ENCODE data around the gene RAB27A. TPM values are rescaled to one million over a fixed set of nuclear protein-coding genes. Genes with fewer than 3 reads are reported as not detected.
"Not testable (repeated sequence)": the region's sequence is repeated elsewhere in the genome, so short reads cannot be mapped to it uniquely, and the experiment has no call there.

Gene RAB27A
- total RNA-seq, 2 experiments from 2014 or later: 136 to 149 TPM

DNA sequence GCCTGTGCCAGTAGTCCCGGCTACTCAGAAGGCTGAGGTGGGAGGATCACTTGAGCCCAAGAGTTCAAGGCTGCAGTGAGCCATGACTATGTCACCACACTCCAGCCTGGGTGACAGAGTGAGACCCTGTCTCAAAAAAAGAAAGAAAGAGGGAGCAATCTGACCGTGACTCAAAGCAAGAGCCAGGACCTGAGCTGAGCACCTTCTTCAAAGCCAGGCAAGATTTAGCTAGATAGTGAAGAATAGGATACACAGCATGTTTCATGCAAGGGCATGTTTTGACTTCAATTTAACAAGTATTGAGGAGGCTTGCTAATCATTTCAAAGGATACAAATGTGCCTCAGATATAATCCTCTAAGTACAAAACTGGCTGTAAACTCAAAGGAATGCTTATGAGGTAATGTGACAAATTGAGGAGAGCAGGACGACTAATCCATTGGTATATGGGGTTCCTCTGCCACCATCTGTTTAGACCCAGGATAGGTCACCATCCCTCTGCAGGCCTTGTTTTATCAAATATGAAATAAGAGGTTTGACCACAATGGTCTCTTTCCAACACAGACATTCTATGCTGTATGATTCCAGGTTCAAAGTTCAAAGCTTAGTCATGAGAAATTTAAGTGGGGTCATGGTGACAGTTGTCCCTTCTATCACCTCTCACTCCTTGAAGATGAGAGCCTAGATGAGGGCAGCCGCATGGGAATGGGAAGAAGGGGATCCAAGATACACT, 33.2 kb downstream of the RAB27A start:
- peak; percentile 44 for DNase-seq
- ATAC-seq: peak; percentile 27
- Mint-ChIP-seq H3K4me1 (peaks cover 80% of the 10 kb centered on the region), H3K36me3 (peaks cover 55% of the 10 kb centered on the region), H3K27me3 (no peaks in the 10 kb centered on the region), H3K4me3 (peak overlapping the region; percentile 81), H3K27ac (peak overlapping the region; percentile 91), H3K9me3 (ENCODE audit: low read depth) (no peaks in the 10 kb centered on the region)
- CTCF ChIA-PET: interaction anchor here (0.8 to 1.8 kb wide), 8 partner anchors 11 to 37 kb away, joined by 3 to 10 read pairs (median 4); no protein-coding TSS in a partner anchor

DNA sequence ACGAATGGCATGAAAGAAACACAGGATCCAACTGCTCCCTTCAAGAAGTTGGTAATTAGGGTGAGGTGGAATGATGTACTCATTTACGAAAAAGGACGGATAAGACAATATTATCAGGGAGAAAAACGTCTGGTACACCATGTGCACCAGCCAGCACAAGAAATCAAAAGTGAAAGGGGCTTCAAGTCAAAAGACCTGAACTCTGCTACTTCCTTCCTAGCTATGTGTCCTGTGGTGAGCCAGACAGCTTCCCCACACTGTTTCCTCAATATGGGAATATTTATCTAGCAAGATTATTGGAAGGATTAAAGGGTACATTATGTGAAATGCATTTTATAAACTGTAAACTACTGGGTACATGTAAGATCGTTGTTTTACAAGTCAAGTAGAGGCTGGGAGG, 33.9 kb downstream of the RAB27A start:
- Mint-ChIP-seq H3K4me3 (peak overlapping the region; percentile 81), H3K27ac (peak overlapping the region; percentile 91), H3K27me3 (no peaks in the 10 kb centered on the region), H3K9me3 (ENCODE audit: low read depth) (no peaks in the 10 kb centered on the region), H3K4me1 (peaks cover 84% of the 10 kb centered on the region), H3K36me3 (peaks cover 54% of the 10 kb centered on the region)
- ATAC-seq (peak; percentile 66), DNase-seq (peak; percentile 56)
- CTCF ChIA-PET: interaction anchor here (0.8 to 1.8 kb wide), 7 partner anchors 12 to 27 kb away, joined by 3 to 10 read pairs (median 4); no protein-coding TSS in a partner anchor

DNA sequence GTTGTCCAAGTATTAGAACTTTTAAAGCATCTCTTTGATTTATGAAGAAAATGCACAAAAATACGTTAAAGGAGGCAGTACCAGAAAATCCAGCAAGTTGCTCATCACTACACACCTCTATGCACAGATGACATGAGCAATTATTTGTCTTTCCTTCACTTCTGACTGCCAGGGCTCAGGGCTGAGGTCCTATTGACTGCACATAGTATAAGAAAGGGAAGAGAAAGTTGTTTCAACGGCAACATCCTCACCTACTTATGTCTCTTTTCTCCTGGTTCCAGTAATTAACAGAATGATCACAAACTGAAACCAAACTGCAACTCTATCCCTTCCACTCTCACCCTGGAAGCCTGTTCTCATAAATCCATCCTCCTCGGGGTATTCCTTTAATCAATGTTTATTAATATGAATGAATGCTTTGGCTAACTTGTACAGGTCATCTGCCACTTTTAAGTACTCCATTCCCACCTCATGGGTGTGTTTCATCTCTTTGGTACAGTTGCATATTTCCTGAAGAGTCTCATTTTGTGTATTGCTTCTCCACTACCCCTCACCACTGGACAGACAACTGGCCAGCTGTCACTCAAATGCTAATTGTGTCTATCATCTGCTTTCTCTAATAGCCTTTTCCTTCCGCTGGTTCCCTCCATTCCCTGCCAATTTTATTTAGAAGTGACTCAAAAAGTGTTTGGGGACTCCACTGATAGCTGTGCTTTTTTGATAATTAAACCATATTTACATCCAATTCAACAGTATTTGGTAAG, 34.5 kb downstream of the RAB27A start:
- Mint-ChIP-seq H3K36me3 (peaks cover 51% of the 10 kb centered on the region), H3K4me3 (peak overlapping the region; percentile 81), H3K27ac (peak overlapping the region; percentile 91), H3K9me3 (ENCODE audit: low read depth) (no peaks in the 10 kb centered on the region), H3K4me1 (peaks cover 85% of the 10 kb centered on the region), H3K27me3 (no peaks in the 10 kb centered on the region)
- peak; percentile 32 for ATAC-seq
- no peak for DNase-seq
- CTCF ChIA-PET: interaction anchor here (0.8 to 1.6 kb wide), 5 partner anchors 12 to 27 kb away, joined by 3 to 10 read pairs (median 4); no protein-coding TSS in a partner anchor

DNA sequence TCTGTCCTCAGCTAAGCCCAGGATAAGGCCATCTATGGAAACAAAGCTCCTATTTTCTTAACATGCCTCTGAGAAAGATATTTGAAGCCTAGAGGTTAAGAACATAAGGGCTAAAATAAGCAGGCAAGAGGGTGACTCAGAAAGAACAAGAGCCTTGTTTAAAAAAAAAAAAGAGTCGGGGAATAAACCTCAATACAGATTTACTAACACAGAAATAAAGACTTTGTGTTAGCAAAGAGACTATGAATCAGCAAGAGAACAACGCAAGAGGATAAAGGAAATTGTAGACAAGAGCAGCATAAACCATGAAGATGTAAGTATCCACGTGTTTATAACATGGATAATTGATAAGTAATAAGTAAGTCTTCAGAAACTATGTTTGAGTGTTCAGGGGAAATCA, 36.0 kb downstream of the RAB27A start:
- no peak for DNase-seq
- CTCF ChIA-PET: no interaction called here
- Mint-ChIP-seq H3K9me3 (ENCODE audit: low read depth) (no peaks in the 10 kb centered on the region), H3K4me3 (peak overlapping the region; percentile 29), H3K27ac (peak overlapping the region; percentile 91), H3K36me3 (peaks cover 48% of the 10 kb centered on the region), H3K27me3 (no peaks in the 10 kb centered on the region), H3K4me1 (peaks cover 90% of the 10 kb centered on the region)
- ATAC-seq: peak; percentile 24

DNA sequence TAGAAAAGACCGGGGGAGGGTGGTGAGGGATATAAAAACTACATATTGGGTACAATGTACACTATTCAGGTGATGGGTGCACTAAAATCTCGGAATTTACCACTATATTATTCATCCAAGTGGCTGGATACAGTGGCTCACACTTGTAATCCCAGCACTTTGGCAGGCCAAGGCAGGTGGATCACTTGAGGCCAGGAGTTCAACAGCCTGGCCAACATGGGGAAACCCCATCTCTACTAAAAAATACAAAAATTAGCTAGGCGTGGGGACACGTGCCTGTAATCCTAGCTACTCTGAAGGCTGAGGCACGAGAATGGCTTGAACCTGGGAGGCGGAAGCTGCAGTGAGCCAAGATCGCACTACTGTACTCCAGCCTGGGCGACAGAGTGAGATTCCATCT, 37.4 kb downstream of the RAB27A start:
- CTCF ChIA-PET: interaction anchor here (1.0 to 3.3 kb wide), 4 partner anchors 14 to 34 kb away, joined by 3 to 12 read pairs (median 8); no protein-coding TSS in a partner anchor
- not testable (repeated sequence) for H3K4me3 Mint-ChIP-seq; H3K27me3 Mint-ChIP-seq; H3K9me3 Mint-ChIP-seq (ENCODE audit: low read depth); DNase-seq; ATAC-seq
- peaks cover 88% of the 10 kb centered on the region for H3K4me1 Mint-ChIP-seq
- peak overlapping the region; percentile 91 for H3K27ac Mint-ChIP-seq
- peaks cover 51% of the 10 kb centered on the region for H3K36me3 Mint-ChIP-seq

DNA sequence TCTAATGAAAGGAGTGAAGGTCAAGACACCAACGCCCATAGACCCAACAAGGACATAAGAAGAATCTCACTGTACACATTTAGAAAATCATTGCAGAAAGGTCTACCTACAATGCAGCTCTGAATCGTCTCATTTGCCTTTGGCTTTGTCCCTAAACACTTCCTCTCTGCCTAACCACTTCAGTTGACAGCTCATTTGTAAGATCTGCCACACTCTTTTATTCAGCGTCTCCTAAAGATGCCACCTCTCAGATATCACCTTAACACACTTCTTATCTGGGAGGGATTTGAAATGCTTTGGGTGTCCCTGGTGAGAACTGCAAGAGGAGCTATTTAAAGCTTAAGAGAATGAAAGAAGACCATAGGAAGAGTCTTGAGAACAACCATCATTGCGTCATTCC, 38.7 kb downstream of the RAB27A start:
- Mint-ChIP-seq H3K27me3 (no peaks in the 10 kb centered on the region), H3K9me3 (ENCODE audit: low read depth) (no peaks in the 10 kb centered on the region), H3K4me3 (peak overlapping the region; percentile 19), H3K4me1 (peaks cover 88% of the 10 kb centered on the region), H3K36me3 (peaks cover 52% of the 10 kb centered on the region), H3K27ac (peak overlapping the region; percentile 91)
- peak; percentile 13 for ATAC-seq
- CTCF ChIA-PET: interaction anchor here (0.9 to 3.3 kb wide), 14 partner anchors 8 to 38 kb away, joined by 3 to 12 read pairs (median 4); no protein-coding TSS in a partner anchor
- no peak for DNase-seq

DNA sequence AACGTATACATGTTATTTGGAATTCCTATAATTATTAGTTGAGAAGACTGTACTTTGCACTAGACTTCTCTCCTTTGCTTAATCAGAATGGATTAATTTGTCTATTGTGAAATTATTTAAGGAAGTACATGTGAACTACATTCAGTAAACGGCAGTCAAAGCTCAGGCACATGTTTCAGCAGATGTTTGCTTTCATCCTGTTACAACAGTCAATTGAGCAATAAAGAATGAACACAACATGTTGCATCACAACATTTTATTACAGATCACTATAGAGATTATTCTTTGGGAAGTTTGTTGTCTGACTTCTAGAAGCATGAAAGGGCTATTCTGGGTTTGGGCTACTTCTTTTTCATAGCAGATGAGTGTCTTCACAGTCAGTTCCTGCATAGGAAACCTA, 39.2 kb downstream of the RAB27A start:
- no peak for ATAC-seq
- Mint-ChIP-seq H3K36me3 (peaks cover 47% of the 10 kb centered on the region), H3K4me3 (no peak overlapping the region), H3K9me3 (ENCODE audit: low read depth) (no peaks in the 10 kb centered on the region), H3K27ac (peak overlapping the region; percentile 91), H3K27me3 (no peaks in the 10 kb centered on the region), H3K4me1 (peaks cover 84% of the 10 kb centered on the region)
- CTCF ChIA-PET: interaction anchor here (0.5 to 3.3 kb wide), 14 partner anchors 8 to 990 kb away, joined by 3 to 12 read pairs (median 4); no protein-coding TSS in a partner anchor
- DNase-seq: no peak

DNA sequence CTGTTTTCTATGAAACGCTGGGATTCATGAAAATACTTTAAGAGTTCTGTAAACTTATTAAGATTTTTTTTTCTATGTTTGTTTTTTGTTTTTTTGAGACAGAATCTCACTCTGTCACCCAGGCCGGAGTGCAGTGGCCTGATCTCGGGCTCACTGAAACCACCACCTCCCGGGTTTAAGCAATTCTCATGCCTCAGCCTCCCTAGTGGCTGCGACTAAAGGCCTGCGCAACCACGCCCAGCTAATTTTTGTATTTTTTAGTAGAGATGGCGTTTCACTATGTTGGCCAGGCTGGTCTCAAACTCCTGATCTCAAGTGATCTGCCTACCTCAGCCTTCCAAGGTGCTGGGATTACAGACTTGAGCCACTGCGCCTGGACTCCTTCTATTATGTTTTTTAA, 39.7 kb downstream of the RAB27A start:
- H3K4me1 Mint-ChIP-seq: peaks cover 83% of the 10 kb centered on the region
- CTCF ChIA-PET: interaction anchor here (0.5 to 3.3 kb wide), 9 partner anchors 14 to 990 kb away, joined by 3 to 12 read pairs (median 4); no protein-coding TSS in a partner anchor

DNA sequence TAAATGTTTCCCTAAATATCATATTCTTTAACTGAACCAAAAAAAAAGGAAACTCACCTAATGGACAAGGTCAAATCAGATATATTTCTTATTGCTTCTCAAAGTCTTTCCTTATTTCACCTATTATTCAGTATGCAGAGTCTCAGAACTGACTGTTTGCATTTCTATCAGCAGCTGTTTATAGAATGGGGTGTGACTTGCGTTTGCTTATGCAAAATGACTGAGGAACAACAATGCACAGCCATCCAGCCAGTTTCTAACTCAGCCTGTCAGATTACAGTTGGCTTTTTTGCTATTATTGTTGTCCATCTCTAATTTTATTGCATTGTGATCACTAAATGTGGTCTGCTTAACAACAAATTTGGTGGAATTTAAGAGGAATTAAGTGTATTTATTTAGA, 40.7 kb downstream of the RAB27A start:
- CTCF ChIA-PET: interaction anchor here (1.8 kb wide), 1 partner anchor 21 kb away, joined by 4 read pairs; no protein-coding TSS in a partner anchor
- no peaks in the 10 kb centered on the region for H3K27me3 Mint-ChIP-seq
- ATAC-seq (no peak), DNase-seq (no peak)
- no peaks in the 10 kb centered on the region for H3K9me3 Mint-ChIP-seq (ENCODE audit: low read depth)
- H3K36me3 Mint-ChIP-seq: peaks cover 55% of the 10 kb centered on the region
- peaks cover 87% of the 10 kb centered on the region for H3K4me1 Mint-ChIP-seq
- peak overlapping the region; percentile 13 for H3K27ac Mint-ChIP-seq
- no peak overlapping the region for H3K4me3 Mint-ChIP-seq

More for the DNA sequence above, 39.7 kb downstream of the RAB27A start:
- DNase-seq; H3K4me3 Mint-ChIP-seq; H3K27me3 Mint-ChIP-seq; ATAC-seq; H3K9me3 Mint-ChIP-seq (ENCODE audit: low read depth): not testable (repeated sequence)
- Mint-ChIP-seq H3K27ac (peak overlapping the region; percentile 70), H3K36me3 (peaks cover 47% of the 10 kb centered on the region)

DNA sequence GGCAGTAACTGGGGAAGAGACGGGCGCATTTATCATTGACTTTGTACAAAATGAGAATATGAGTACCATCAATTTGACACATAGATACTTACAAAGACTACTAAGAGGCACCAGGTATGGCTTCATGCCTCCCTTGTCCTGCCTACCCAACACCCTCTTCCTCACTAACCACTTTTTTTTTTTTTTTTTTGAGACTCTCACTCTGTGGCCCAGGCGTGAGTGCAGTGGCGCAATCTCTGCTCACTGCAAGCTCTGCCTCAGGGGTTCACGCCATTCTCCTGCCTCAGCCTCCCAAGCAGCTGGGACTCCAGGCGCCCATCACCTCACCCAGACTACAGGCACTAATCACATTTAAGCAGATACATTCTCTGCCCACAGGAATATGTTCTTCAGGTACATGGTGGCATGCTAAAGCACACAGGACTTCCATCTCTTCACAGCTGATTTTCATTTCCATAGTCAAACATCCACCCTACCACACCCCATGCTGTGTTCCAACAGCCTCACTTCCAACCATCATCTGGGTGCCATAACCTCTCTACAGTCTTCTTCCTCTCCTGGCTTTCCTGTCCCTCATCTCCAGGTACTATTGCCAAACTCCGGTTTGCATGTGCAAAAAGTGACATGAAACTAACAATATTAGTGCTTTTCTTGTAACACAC, 41.7 kb downstream of the RAB27A start:
- Mint-ChIP-seq H3K4me1 (peaks cover 91% of the 10 kb centered on the region), H3K36me3 (peaks cover 56% of the 10 kb centered on the region), H3K9me3 (ENCODE audit: low read depth) (no peaks in the 10 kb centered on the region), H3K4me3 (peak overlapping the region; percentile 11), H3K27ac (peak overlapping the region; percentile 72), H3K27me3 (no peaks in the 10 kb centered on the region)
- ATAC-seq: peak; percentile 57
- CTCF ChIA-PET: interaction anchor here (0.6 to 1.8 kb wide), 4 partner anchors 15 to 43 kb away, joined by 3 to 5 read pairs (median 4); no protein-coding TSS in a partner anchor
- peak; percentile 56 for DNase-seq

DNA sequence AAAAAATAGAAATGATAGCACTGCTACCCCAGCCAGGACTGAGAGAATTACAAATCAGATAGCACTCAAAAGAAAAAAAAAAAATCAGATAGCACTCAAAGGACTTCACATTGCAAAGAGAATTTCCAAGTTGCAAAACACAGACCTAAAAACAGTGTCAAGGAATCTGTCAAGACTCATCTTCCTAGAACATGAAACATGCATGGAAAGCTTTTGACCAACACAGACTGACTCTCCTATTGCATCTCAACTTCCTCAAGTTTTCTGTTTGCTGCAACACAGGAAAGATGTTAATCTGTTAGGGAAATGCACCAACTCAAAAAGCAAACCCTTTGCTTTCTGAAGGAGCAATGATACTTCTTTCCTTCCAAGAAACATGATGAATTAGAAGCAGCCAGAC, 42.3 kb downstream of the RAB27A start:
- H3K4me1 Mint-ChIP-seq: peaks cover 91% of the 10 kb centered on the region
- CTCF ChIA-PET: interaction anchor here (0.6 to 1.8 kb wide), 4 partner anchors 23 to 44 kb away, joined by 3 to 5 read pairs (median 4); no protein-coding TSS in a partner anchor
- H3K27ac Mint-ChIP-seq: peak overlapping the region; percentile 72
- H3K9me3 Mint-ChIP-seq (ENCODE audit: low read depth): no peaks in the 10 kb centered on the region
- no peak for DNase-seq
- no peak for ATAC-seq
- H3K36me3 Mint-ChIP-seq: peaks cover 57% of the 10 kb centered on the region
- no peaks in the 10 kb centered on the region for H3K27me3 Mint-ChIP-seq
- no peak overlapping the region for H3K4me3 Mint-ChIP-seq

DNA sequence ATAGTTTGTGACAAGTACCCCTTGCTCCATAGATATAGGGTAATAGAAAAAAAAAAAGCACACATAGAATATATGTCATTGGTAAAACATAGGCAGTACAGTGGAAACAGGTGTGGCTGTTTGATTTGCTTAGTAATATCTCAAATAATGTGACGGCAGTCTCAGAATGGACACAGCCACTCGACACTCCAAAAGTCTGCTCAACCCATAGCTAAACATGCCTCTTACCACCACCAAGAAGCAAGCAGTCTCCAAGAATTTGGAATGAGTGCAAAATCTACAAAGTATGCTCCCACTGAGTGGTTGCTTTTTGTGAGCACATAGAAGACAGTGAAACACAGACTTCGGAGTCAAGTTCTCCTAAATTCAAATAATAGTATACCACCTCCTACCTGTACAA, 43.0 kb downstream of the RAB27A start:
- Mint-ChIP-seq H3K9me3 (ENCODE audit: low read depth) (no peaks in the 10 kb centered on the region), H3K4me1 (peaks cover 90% of the 10 kb centered on the region), H3K27me3 (no peaks in the 10 kb centered on the region), H3K36me3 (peaks cover 53% of the 10 kb centered on the region), H3K4me3 (no peak overlapping the region), H3K27ac (peak overlapping the region; percentile 18)
- ATAC-seq: no peak
- DNase-seq: no peak
- CTCF ChIA-PET: interaction anchor here (1.4 kb wide), 1 partner anchor 28 kb away, joined by 5 read pairs; no protein-coding TSS in a partner anchor
